Epithelial cell of alveolus of lung (primary cell): ENCODE results near the gene PROS1. TPM values are rescaled to one million over a fixed set of nuclear protein-coding genes. Genes with fewer than 3 reads are reported as not detected.

Experiments
- total RNA-seq: library from RNA; depleted of rRNA; stranded (reverse); fragments of >200 nt; gene quantifications from 2 replicates; pipeline ENCODE4 v1.2.1, GENCODE V29; 2015

The PROS1 gene
- 12.5 and 31.2 TPM in 2 replicates for total RNA-seq

GRCh38 chr3:93973131-93974126 is at the start of gene PROS1:
Gene PROS1, minus strand, starts transcription at chr3:93973896. Its CDS starts 147 bp downstream, at chr3:93973749.

DNA sequence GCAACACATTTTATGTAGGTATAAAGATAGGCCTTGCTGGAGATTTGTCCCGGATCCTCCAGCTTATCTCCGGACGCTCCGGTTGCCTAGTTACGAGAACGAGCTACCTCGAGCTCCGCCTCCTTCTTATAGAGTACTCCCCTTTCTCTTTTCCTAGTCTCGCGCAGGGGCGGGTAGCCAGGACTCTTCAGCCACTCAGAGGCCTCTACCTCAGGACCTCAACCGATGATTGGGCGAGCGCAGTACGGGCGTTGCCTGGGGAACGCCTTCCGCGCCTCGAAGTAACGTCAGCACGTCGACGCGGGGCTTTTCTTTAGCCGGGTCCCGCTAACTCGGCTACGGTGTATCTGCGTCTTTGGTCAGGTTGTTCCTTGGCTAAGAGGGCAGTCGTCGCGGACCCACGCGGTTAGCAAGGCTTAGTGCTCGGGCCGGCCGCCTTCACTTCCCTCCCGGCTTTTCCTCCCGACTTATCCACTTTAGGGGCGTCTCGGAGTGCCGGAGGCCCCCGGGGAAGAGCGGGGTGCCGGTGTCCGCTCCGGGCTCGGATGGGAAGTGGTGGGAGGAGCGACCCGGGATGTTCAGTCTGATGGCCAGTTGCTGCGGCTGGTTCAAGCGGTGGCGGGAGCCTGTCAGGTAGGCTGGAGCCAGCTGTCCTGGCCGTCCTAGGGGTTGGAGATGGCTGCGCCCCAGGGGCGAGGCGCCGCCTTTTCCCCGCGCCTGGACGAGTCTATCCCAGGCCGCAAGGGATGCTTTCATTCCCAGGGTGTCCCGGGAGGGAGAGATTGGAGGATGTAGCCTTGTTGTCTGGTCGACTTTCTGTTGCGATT is 6.4 kb upstream of the PROS1 start, which contains the start of gene ARL13B:
TSS of gene ARL13B (plus strand) at position 306 of the 827 bp plus-strand sequence. CDS start at position 575, 269 bp downstream.

Other genes starting within 250 kb of the PROS1 start
- gene ARL13B, start 6.3 kb upstream of the PROS1 start, total RNA-seq: 10.0 and 10.1 TPM in 2 replicates
- gene STX19, start 54.7 kb upstream of the PROS1 start, total RNA-seq: not detected in 2 replicates
- gene DHFR2, start 89.0 kb upstream of the PROS1 start, total RNA-seq: 2.3 and 9.5 TPM in 2 replicates
- 6.3 and 9.5 TPM in 2 replicates for gene NSUN3, start 89.2 kb upstream of the PROS1 start, total RNA-seq